H1 (cell line): Measurements from ENCODE around the gene PRR35. TPM values are rescaled to one million over a fixed set of nuclear protein-coding genes. Genes with fewer than 3 reads are reported as not detected.

Experiments
- ASH2L ChIP-seq: fragments of 200-600, 300-600 bp; sonication (generic); IDR thresholded peaks from one replicate; pipeline ENCODE4 v1.7.1; 2017; ENCODE audit warnings: low read length
- BCL11A ChIP-seq, 2 experiments: IDR thresholded peaks; one replicate each; pipeline ENCODE4 v1.6.1; 2011; ENCODE audit warnings: low read depth in 2 of 2, low read length in 2 of 2, mild to moderate bottlenecking in 2 of 2
- CREB1 ChIP-seq: IDR thresholded peaks from 2 replicates; pipeline ENCODE4 v1.6.1; 2012; ENCODE audit warnings: inconsistent platforms
- KDM4A ChIP-seq: IDR thresholded peaks from one replicate; pipeline ENCODE4 v1.7.1; 2012; ENCODE audit warnings: low read depth, mild to moderate bottlenecking, moderate library complexity, low read length, inconsistent platforms; ENCODE audit not compliant: severe bottlenecking
- NRF1 ChIP-seq: IDR thresholded peaks from 2 replicates; pipeline ENCODE4 v1.6.1; 2011; ENCODE audit warnings: mild to moderate bottlenecking, low read depth, low read length, improper control_type of control experiment
- POLR2AphosphoS5 ChIP-seq: IDR thresholded peaks from 2 replicates; pipeline ENCODE4 v1.6.1; 2011; ENCODE audit warnings: low read depth, low read length
- SIN3A ChIP-seq, 2 experiments: IDR thresholded peaks in 1 of 2; conservative IDR thresholded peaks in 1 of 2; 2 replicates each; pipeline ENCODE4 v1.6.1; 2011 to 2012; ENCODE audit warnings: low read length in 2 of 2, improper control_type of control experiment in 1 of 2, low read depth in 1 of 2, mild to moderate bottlenecking in 1 of 2
- TAF1 ChIP-seq: IDR thresholded peaks from 2 replicates; pipeline ENCODE4 v1.6.1; 2011; ENCODE audit warnings: mild to moderate bottlenecking, low read depth, low read length
- TCF12 ChIP-seq: IDR thresholded peaks from 2 replicates; pipeline ENCODE4 v1.6.1; 2011; ENCODE audit warnings: low read depth, mild to moderate bottlenecking, low read length
- ZNF274 ChIP-seq: IDR thresholded peaks from 2 replicates; pipeline ENCODE4 v1.7.0; 2012; ENCODE audit warnings: low read length, borderline replicate concordance; ENCODE audit errors: extremely low read depth
- polyA plus RNA-seq, 7 experiments: library from polyadenylated mRNA; depleted of rRNA in 3 of 7; stranded (reverse) in 5 of 7; unstranded in 2 of 7; fragments of >200 nt in 5 of 7; fragments of 200-250 nt in 2 of 7; gene quantifications; 1 replicate in 5 of 7; 2 replicates in 1 of 7; 4 replicates in 1 of 7; pipeline versions ENCODE4 v1.2.1 to v1.2.3, GENCODE V29; 2011 to 2013; ENCODE audit warnings: missing spikeins in 2 of 7, mixed read lengths in 2 of 7
- total RNA-seq: library from RNA; stranded (reverse); fragmentation: NEBNext Ultra II Directional; extraction: Animal tissue kit (Norgen Biotek cat#: 25700); gene quantifications from 2 replicates; pipeline ENCODE4 v1.2.1, GENCODE V29; 2021
- TF ChIP-seq, protein P1 (sequence below): IDR thresholded peaks from 2 replicates; pipeline ENCODE4 v1.6.1; 2011; ENCODE audit warnings: low read depth, mild to moderate bottlenecking, low read length; ENCODE audit not compliant: insufficient read depth
- TF ChIP-seq, protein P2 (sequence below): IDR thresholded peaks from 2 replicates; pipeline ENCODE4 v1.6.1; 2012; ENCODE audit warnings: low read length, inconsistent platforms

PRR35 gene
- total and polyA plus RNA-seq, 2 of the 8 experiments (the other 6 are each of a cell fraction or from before 2014, with no cell fraction given) = 0.38 to 0.50 TPM

DNA sequence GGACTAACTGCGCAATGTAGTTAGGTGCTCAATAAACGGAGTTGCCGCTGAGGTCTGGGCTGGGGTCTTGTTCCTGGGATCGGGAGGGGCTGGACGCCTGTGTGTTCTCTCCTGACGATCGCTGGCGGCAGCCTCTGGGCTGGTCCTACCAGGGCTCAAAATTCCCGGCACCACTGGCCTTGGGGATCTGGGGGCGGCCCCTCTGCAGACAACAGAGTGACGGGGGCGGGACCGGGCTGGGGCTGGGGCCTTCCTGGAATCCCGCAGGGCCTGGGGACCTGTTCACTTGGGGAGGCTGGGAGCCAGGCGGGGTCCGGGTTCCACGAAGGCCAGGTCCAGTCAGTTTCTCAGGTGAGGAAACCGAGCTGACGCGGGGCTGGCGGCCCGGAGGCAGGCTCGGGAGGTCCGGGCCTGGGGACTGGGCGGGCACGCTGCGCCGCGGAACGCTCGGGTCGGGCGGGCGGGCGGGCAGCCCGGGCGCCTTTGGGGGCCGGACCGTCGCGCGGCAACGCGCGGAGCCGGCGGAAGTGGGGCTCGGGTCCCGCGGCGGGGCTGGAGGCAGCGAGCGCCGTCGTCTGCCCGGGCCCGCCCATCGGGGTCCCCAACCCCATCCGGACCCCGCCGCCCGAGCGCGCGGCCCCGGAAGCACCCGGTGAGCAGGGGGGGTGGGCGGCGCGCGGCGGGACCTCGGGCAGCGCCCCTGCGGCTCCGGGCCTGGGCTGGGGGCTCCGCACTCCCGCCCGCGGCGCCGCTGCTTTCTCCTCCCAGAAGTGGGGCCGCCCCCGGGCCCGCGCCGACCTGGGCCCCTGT is 9.5 kb downstream of the PRR35 start, which contains the start of gene PIGQ (continued):
- TF ChIP-seq, protein P1, sequence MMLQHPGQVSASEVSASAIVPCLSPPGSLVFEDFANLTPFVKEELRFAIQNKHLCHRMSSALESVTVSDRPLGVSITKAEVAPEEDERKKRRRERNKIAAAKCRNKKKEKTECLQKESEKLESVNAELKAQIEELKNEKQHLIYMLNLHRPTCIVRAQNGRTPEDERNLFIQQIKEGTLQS = no peak
- TF ChIP-seq NRF1 (no peak), CREB1 (no peak), TAF1 (0 out of 2 replicates have a peak, but pooled peaks have one; percentile 51), ZNF274 (no peak), ASH2L (no peak), SIN3A (conservative IDR thresholded peaks at IDR 0.05 in 1 of 2, IDR thresholded peaks at IDR 0.05 in 1 of 2; ENCODE audit: low read depth in 1 of 2, low read length in 2 of 2) (0 out of 4 replicates have a peak, but pooled peaks of 1 of the 2 experiments have one; percentile 37), BCL11A (IDR thresholded peaks at IDR 0.05; ENCODE audit: low read depth in 2 of 2, low read length in 2 of 2) (no peak), POLR2AphosphoS5 (0 out of 2 replicates have a peak, but pooled peaks have one; percentile 36), KDM4A (peak; percentile 64), TCF12 (no peak)
- TF ChIP-seq, protein P2, sequence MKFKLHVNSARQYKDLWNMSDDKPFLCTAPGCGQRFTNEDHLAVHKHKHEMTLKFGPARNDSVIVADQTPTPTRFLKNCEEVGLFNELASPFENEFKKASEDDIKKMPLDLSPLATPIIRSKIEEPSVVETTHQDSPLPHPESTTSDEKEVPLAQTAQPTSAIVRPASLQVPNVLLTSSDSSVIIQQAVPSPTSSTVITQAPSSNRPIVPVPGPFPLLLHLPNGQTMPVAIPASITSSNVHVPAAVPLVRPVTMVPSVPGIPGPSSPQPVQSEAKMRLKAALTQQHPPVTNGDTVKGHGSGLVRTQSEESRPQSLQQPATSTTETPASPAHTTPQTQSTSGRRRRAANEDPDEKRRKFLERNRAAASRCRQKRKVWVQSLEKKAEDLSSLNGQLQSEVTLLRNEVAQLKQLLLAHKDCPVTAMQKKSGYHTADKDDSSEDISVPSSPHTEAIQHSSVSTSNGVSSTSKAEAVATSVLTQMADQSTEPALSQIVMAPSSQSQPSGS = no peak
- TF ChIP-seq, all 59 proteins: peak for 10
